GM21576 (cell line): ENCODE measurements around the gene SPNS2.

ENCODE experiments used
- ATAC-seq: cut with Tn5 transposase; IDR thresholded peaks from one replicate; pipeline ENCODE4 v1.9.1; 2021; ENCODE audit warnings: mild to moderate bottlenecking, moderate library complexity; ENCODE audit not compliant: unreplicated experiment

The SPNS2 gene, protein sequence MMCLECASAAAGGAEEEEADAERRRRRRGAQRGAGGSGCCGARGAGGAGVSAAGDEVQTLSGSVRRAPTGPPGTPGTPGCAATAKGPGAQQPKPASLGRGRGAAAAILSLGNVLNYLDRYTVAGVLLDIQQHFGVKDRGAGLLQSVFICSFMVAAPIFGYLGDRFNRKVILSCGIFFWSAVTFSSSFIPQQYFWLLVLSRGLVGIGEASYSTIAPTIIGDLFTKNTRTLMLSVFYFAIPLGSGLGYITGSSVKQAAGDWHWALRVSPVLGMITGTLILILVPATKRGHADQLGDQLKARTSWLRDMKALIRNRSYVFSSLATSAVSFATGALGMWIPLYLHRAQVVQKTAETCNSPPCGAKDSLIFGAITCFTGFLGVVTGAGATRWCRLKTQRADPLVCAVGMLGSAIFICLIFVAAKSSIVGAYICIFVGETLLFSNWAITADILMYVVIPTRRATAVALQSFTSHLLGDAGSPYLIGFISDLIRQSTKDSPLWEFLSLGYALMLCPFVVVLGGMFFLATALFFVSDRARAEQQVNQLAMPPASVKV

DNA sequence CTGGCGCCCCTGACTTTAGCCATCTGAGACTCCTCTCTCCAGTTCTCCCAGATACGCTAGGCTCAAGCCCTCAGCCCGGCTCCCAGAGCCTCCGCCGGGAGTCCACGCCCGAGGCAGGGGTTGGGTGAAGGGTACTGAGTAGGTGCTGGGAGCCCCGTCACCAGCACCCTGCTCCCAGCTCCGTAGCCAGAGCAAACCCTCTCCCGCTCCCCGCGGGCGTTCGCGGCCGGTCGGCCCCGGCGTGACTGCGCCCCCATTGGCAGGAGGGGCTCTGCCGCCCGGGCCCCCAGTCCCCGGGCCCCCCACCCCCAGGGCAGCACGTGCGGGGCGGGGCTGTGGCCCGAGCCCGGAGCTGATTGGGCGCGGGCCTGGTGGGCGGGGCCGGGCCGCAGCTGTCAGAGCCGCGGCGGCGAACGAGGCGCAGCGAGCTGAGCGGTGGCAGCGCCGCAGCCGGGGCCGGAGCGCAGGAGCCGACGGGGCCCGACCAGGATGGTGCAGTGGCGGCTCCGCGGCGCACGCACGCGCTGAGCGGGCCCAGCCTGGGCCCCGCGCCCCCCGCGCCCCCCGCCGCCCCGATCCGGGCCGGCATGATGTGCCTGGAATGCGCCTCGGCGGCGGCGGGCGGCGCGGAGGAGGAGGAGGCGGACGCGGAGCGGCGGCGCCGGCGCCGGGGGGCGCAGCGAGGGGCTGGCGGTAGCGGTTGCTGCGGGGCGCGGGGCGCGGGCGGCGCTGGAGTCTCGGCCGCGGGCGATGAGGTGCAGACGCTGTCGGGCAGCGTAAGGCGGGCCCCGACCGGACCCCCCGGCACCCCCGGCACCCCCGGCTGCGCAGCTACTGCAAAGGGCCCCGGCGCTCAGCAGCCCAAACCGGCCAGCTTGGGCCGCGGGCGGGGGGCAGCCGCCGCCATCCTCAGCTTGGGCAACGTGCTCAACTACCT, at the start of gene SPNS2:
TSS of gene SPNS2 (plus strand) at position 421 of the 937 bp plus-strand sequence. CDS start at position 588, 167 bp downstream.
- peak; percentile 59 for ATAC-seq

DNA sequence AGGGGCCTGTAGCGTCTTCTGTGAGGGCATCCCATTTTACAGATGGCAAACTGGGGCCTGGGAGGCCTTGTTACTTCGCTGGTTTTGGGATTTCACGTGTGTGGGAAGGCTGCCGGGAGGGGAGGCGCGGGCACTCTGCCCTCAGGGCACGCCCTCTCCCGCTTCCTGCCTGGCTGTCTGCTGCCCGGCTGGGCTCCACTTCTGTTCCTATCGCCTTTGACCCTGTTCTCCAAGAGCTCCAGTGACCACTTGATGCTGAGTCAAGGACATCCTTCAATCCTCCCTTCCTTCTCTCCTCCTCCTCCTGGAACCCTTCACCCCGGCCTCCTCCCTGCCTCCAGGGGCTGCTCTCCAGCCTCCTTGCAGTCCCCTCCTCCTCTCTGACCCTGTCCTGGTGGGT, 48.9 kb upstream of the SPNS2 start:
- ATAC-seq: no peak

DNA sequence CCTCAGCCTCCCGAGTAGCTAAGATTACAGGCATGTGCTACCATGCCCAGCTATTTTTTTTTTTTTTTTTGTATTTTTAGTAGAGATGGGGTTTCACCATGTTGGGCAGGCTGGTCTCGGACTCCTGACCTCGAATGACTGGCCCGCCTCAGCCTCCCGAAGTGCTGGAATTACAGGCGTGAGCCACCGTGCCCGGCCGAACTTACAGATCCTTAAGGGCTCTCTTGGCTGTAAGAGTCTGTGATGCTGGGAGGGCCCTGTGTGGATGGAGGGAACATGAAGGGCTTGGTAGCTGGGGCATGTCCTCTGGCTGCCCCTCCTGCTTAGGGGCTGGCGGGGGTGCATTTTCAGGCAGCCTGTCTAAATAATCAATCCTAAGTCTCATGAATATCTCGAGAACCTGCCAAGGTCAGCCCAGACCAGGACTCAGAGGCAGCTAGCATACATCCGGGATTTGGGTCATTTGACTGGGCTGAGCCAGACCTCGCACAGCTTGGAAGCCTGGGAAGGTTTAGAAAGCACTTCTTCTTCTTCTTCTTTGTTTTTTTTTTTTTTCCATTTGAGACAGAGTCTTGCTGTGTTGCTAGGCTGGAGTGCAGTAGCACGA, 47.9 kb upstream of the SPNS2 start:
- no peak for ATAC-seq

DNA sequence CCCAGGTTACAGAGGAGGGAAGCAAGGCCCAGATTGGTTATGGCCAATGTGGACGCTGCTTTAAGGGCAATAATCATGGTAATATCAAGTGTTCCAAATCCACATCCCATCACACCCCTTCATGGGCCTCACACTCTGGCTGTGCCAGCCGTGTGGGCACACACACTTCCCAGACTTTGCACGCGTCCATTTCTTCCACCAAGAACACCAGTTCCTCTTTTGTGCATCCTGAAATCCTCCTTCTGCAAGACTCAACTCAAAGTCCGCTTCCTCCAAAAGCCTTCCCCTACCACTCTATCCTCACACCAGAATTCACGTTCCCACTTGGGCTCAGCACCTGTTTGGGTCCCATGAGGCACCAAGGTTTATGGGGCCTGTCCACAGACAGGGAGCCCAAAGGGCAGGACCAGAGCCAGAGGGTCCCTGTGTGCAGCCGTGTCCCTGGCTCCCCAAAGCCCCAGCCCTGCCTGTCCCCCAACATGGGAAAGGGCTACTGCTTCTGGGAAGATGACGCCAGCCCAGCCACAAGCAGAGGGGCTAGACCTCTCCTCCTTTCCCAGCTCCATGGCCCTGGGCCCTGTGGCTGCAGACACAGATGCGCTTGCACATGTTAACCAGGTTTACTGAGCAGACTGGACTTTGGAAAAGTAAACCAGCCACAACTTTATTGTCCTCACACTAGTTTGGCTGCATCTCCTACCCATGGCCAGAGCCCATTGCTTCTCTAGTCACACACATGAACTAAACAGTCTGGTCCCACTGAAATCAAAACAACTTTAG, 44.7 kb upstream of the SPNS2 start:
- ATAC-seq: no peak

DNA sequence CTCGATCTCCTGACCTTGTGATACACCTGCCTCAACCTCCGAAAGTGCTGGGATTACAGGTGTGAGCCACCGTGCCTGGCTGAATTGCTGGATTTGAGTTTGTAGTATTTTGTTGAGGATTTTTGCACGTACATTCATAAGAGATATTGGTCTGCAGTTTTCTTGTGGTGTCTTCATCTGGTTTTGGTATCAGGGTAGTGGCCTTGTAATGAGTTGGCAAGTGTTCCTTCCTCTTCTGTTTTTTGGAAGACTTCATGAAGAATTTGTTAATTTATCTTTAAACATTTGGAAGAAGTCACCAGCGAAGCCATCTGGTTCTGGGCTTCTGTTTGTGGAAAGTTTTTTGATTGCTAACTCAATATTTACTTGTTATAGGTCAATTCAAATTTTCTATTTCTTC, 38.0 kb upstream of the SPNS2 start:
- no peak for ATAC-seq

DNA sequence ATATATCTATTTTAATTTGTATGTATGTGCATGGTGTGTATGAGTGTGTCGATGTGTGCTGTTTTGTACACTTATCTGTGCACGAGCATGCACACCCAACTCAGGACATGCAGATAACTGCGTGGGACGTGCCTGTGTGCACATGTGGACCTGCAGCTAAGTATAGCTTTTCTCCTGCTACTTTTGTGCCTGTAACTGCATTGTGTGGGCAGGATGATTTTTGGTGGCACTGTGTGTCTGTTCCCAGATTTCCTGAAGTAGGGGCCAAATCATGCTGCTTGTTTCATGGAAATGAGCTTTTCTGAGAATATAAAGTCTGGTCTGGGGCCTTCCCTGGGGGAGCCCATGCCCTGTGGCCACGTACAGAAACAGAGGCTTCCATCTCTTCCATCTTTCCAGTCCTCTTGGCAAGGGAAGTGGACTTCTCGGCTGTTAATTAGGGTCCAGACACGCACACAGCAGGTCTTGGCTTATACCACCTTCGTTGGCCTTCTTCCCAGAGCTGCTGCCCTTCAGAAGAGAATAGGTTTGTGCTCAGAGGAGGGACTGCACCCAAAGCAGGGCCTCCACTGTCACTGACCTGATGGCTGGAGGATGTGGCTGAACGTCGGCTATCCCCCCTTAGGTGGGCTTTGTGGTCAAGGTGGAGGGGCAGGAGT, 34.7 kb upstream of the SPNS2 start:
- ATAC-seq: no peak

DNA sequence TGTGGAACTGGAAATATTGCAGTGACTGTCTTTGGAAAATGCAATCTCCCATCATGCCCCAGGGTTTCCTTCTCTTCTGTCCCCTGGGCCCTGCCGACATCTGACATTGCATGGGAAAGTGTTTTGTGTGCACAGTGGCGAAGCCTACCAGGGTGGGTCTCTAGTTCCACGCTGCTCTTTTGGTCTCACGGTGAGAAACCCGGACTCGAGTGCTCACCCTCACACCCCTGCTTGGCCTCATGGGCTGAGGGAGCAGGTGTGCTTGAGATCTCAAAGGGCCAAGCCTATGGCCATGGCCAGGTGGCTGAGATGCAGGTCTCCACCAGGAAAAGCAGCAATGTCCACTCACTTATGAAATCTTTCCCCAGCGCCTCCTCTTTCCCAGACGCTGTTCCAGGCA, 32.9 kb upstream of the SPNS2 start:
- ATAC-seq: no peak

DNA sequence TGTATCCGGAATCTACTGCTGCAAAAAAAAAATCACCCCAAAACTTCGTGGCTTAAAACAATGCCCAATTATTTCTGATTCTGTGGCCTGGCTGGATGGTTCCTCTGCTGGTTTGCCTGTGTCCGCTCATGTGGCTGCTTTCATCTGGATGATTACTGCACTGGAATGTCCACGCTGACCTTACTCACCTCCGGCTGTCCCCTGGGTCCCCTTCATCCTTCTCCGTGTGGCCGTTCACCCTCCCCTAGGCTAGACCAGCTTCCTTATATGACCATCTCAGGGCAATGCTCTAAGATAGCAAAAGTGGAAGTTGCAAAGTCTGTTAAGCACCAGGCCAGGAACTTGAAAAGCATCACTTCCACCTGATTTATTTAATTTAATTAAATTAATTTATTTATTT, 31.4 kb upstream of the SPNS2 start:
- ATAC-seq: no peak

DNA sequence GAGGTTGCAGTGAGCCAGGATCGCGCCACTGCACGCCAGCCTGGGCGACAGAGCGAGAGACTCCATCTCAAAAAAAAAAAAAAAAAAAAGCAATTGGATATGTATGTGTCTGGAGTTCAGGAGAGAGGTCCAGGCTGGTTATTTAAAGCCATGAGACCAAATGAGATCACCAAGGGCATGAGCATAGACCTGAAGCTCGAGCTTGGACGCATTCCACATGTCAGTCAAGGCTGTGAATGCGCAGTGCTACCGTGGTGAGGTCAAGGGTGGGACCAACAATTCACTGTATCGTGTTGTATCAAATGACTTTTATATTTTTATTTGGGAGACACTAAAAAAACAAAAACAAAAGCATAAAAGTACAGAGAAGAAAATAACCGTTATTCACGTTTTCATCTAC, 29.1 kb upstream of the SPNS2 start:
- no peak for ATAC-seq

DNA sequence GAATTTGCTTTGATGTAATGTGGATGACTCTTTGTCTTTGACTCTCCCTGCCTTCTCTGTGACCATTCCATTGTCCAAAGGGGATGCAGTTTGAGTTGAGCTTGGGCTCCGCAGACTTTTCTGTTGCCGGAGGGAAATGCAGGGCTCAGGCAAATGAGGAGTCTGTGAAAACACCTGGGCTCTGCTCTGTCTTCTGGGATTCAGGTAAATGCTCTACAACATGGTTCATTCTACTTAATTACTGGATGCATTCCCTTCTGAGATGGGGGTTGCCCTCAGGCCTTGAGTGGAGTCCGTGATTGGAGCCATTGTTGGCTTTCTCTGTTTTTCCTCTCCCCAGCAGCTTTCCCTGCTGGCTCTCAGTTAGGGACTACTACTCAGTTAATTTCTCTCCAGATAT, 26.4 kb upstream of the SPNS2 start:
- ATAC-seq: no peak

DNA sequence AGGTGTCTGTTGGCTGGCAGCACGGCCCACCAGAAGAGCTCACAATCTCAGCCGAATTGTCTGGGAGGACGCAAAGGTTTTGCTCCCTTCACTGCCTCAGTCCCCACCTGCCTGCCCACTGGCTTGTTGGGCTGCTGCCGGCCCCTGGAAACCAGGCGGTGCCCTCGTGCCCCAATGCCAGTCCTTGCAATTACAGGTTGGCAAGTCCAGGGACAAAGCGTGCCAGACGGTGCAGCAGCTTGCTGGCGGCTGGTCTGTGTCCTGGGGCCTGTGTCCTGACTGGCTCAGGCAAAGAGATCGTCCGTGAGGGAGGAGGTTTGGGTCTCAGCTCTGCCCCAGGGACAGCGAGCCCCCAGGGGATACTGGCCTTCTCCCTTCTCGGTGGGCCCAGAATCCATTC, 24.6 kb upstream of the SPNS2 start:
- ATAC-seq: no peak

DNA sequence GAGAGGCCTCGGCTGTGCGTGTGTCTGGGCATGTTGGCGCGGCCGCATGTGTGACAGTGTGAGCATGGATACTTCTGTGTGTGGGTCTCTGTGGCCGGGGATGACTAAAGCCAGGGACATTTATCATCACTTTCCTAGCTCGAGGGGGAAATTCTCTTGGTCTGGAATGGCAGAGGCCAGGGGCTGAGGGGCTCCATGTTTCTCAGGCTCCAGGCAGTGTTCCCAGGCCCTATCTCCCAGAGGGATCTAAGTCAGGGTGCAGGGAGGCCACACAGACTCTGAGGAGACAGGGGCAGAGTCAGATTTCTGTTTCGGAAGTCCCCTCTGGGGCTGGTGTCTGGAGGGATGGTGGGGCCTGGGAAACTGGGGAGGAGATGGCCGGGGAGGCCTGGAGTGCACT, 23.7 kb upstream of the SPNS2 start:
- no peak for ATAC-seq

DNA sequence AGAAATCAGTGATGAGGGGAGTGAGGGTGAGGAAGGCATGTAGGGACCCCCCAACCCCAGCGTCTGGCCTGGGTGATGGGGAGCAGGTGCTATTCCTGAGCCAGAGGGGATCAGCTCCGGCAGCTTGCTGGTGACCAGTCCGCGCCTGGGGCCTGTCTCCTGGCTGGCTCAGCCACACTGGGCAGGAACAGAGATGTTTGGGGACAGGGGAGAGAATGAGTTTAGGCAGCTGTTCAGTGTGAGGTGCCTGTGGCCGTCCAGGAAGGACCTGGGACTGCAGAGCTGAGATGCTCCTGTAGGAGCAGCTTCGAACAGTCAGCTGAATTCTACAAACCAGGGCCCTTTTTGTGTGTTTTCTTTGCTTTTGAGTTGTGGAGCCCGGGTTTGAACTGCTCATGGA, 23.2 kb upstream of the SPNS2 start:
- ATAC-seq: no peak

DNA sequence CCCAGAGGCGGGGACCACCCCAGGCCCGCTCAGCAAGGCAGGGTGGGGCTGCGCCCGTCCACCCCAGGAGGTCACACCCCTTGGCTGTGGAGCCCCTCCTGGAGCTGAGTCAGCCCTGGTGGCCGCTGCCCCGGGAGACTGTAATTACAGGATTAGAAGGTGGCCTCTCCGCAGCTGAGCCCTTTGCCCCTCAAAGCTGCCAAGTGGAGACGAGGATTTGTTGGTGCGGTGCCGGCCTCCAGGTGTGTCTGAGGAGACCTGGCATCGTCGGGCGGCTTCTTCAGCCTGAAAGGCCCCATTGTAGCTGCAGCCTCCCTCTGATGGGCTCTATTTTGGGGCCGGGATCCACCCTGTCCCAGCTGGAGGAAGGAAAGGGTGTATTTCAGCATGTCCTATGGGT, 22.7 kb upstream of the SPNS2 start:
- ATAC-seq: no peak

DNA sequence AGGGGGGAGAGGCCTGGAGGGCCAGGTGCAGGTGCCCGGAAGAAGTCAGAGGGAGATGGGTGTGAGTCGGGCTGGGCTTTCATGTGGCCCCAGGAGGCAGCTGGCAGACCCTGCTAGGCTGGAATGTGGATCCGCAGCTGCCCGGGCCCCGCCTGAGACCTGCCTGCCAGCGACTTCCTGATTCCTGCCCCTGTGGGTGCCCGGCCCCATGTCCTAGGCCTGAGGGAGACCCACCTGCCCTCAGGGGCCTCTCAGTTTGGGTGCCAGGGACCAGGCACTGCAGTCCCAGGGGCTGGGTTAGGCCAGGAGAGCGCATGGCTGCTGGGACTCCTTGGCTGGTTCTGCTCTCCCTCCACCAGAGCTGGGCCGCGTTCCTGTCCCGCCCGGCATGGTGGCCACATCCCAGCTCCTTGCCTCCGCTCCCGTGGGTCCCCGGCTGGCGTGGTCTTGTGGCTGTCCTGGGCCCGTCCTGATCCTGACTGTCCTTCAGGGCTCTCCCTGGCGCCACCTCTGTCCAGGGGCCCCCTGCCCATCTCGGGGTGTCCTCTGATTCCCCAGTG, 22.1 kb upstream of the SPNS2 start:
- no peak for ATAC-seq

DNA sequence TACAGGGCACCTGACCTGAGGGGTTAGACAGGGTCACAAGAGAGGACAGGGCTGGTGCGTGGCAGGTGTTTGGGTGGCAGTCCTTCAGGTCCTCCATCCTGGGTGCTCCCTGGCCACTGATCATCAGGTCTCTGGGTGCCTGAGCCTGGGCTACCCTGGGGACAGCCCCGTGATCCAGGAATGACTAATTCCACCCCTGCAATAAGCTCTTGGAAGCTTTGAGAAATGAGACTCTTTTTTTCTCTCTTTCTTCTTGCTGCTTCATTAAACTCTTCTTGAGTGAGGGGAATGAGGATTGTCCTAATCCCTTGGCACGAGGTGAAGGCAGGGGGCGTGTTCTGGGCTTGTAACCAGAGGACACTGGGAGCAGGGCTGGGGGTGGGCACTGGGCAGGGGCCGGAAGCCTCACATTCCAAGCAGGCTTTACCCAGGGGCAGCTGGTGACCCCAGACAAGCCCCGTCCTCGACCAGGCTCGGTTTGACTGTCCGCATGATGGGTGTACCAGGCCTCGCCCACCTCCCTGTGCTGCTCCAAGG, 21.4 kb upstream of the SPNS2 start:
- ATAC-seq: no peak

DNA sequence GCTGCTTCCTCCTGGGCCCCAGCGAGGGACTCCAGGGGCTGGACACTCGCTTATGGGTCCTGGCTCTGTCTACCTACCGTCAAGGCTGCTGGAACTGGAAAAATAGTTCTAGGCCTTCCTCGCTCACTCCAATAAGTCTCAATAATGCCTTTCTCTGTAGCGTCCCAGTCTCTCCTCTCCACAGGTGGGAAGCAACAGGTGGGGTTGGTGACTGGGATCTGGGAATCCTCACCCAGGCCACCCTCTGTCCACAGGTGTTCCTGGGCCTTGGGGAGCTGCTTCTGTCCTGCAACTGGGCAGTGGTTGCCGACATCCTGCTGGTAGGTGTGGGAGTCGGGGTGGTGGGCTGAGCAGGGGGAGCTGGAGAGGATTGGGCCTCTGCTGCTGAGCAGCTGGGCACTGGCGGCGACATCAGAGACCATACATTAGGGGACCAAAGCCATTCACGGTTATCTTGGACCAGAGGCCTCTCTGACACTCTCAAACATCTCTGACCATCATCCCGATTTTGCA, 20.3 kb upstream of the SPNS2 start:
- ATAC-seq: no peak

DNA sequence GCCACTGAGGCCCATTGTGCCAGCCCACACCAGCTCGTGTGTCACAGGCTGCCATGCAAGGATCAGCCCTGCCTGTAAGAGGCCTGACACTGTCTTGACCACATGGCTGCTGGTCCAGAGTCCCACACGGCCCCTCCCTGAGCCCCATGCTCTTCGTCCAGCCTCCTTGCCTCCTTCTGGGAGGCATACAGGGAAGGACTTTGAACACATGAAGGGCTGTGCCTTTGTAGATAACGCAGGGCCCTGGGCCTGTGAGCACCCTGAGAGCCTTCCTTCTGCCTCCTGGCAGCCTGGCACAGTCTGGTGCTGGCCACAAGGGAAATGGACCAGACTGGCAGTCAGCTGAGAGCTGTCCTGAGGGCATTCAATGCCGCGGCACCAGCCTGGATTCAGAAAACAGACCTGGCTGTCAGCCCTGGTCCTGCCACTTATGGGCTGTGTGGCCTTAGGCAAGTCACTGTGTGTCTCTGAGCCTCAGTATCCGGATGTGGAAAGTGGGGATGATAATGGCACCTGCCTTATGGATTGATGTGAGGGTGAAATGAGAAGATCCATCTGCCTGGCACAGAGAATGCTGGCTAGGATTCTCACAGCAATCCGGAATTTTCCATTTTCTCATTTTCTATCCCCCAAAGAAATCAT, 19.2 kb upstream of the SPNS2 start:
- no peak for ATAC-seq
